GM12878 (cell line): ENCODE data around the gene SYMPK. TPM values are rescaled to one million over a fixed set of nuclear protein-coding genes. Genes with fewer than 3 reads are reported as not detected.

Experiments used
- ASH2L ChIP-seq: fragments of 300-600, 200-600 bp; sonication (generic); IDR thresholded peaks from 2 replicates; pipeline ENCODE4 v1.6.1; 2017; ENCODE audit warnings: low read depth, mild to moderate bottlenecking, borderline replicate concordance
- CBFB ChIP-seq: IDR thresholded peaks from 2 replicates; pipeline ENCODE4 v1.6.1; 2016; ENCODE audit warnings: antibody characterized with exemption, low read depth
- CBX3 ChIP-seq: fragments of 200-600 bp; sonication (generic); IDR thresholded peaks from 2 replicates; pipeline ENCODE4 v1.6.1; 2016; ENCODE audit warnings: low read depth, borderline replicate concordance
- CTCF ChIP-seq, 3 experiments: IDR thresholded peaks in 2 of 3; conservative IDR thresholded peaks in 1 of 3; 2 replicates each; pipeline ENCODE4 v1.5.1; 2011; ENCODE audit warnings: low read depth in 3 of 3, low read length in 3 of 3, mild to moderate bottlenecking in 3 of 3, control low read depth in 2 of 3, moderate library complexity in 2 of 3, inconsistent platforms in 1 of 3, mixed read lengths in 1 of 3; ENCODE audit not compliant: control insufficient read depth in 2 of 3, insufficient read depth in 1 of 3; ENCODE audit errors: extremely low read depth in 1 of 3
- E2F8 ChIP-seq: fragments of 450-650 bp; IDR thresholded peaks from 2 replicates; pipeline ENCODE4 v1.6.1; 2018; ENCODE audit warnings: mild to moderate bottlenecking, low read depth, moderate library complexity; ENCODE audit not compliant: partially characterized antibody
- EGR1 ChIP-seq, 2 experiments: IDR thresholded peaks; 1 replicate in 1 of 2; 2 replicates in 1 of 2; pipeline ENCODE4 v1.6.1; 2011 to 2012; ENCODE audit warnings: low read depth in 2 of 2, low read length in 2 of 2, borderline replicate concordance in 1 of 2, mild to moderate bottlenecking in 1 of 2, moderate library complexity in 1 of 2
- EP300 ChIP-seq, 2 experiments: fragments of 150-350 bp in 1 of 2; IDR thresholded peaks; 2 replicates each; pipeline ENCODE4 v1.6.1; 2011 to 2012; ENCODE audit warnings: low read depth in 2 of 2, low read length in 2 of 2, borderline replicate concordance in 1 of 2, improper control_type of control experiment in 1 of 2, inconsistent platforms in 1 of 2; ENCODE audit not compliant: control insufficient read depth in 1 of 2
- FOS ChIP-seq: IDR thresholded peaks from 3 replicates; pipeline ENCODE4 v1.6.1; 2011; ENCODE audit warnings: borderline replicate concordance; ENCODE audit not compliant: insufficient read length; ENCODE audit errors: extremely low read depth
- HCFC1 ChIP-seq: fragments of 150-350 bp; IDR thresholded peaks from 2 replicates; pipeline ENCODE4 v1.6.1; 2014; ENCODE audit warnings: low read length
- IRF4 ChIP-seq: IDR thresholded peaks from 2 replicates; pipeline ENCODE4 v1.6.1; 2011; ENCODE audit warnings: low read depth, low read length
- KAT2A ChIP-seq: conservative IDR thresholded peaks from 2 replicates; pipeline ENCODE4 v1.6.1; 2011; ENCODE audit warnings: low read depth, low read length; ENCODE audit not compliant: control insufficient read depth
- NBN ChIP-seq: fragments of 450-650 bp; IDR thresholded peaks from 2 replicates; pipeline ENCODE4 v1.6.1; 2016
- NFIC ChIP-seq: IDR thresholded peaks from 2 replicates; pipeline ENCODE4 v1.6.1; 2012; ENCODE audit warnings: low read depth, mild to moderate bottlenecking, inconsistent platforms, low read length, moderate library complexity
- NFYA ChIP-seq: IDR thresholded peaks from 2 replicates; pipeline ENCODE4 v1.6.1; 2011; ENCODE audit warnings: low read depth, mild to moderate bottlenecking, low read length, improper control_type of control experiment, borderline replicate concordance
- NFYB ChIP-seq: IDR thresholded peaks from 2 replicates; pipeline ENCODE4 v1.6.1; 2011; ENCODE audit warnings: low read depth, mild to moderate bottlenecking, low read length, improper control_type of control experiment, moderate library complexity; ENCODE audit not compliant: insufficient read depth
- NR2F1 ChIP-seq: fragments of 450-650 bp; conservative IDR thresholded peaks from 2 replicates; pipeline ENCODE4 v1.6.1; 2017; ENCODE audit warnings: mild to moderate bottlenecking
- POLR2A ChIP-seq: IDR thresholded peaks from 2 replicates; pipeline ENCODE4 v1.6.1; 2011; ENCODE audit warnings: low read depth, mild to moderate bottlenecking, low read length
- RFX5 ChIP-seq: IDR thresholded peaks from 2 replicates; pipeline ENCODE4 v1.6.1; 2011; ENCODE audit warnings: low read depth, low read length, improper control_type of control experiment
- SIN3A ChIP-seq: IDR thresholded peaks from 2 replicates; pipeline ENCODE4 v1.6.1; 2012; ENCODE audit warnings: low read depth, low read length, improper control_type of control experiment
- SMARCA5 ChIP-seq: fragments of 450-650 bp; IDR thresholded peaks from 2 replicates; pipeline ENCODE4 v1.6.1; 2017; ENCODE audit warnings: mild to moderate bottlenecking
- SP1 ChIP-seq: IDR thresholded peaks from one replicate; pipeline ENCODE4 v1.6.1; 2011; ENCODE audit warnings: low read depth, low read length
- TARDBP ChIP-seq: IDR thresholded peaks from 2 replicates; pipeline ENCODE4 v1.6.1; 2016; ENCODE audit warnings: borderline replicate concordance
- TCF7 ChIP-seq: IDR thresholded peaks from 2 replicates; pipeline ENCODE4 v1.6.1; 2014; ENCODE audit warnings: antibody characterized with exemption, borderline replicate concordance
- YY1 ChIP-seq: IDR thresholded peaks from 2 replicates; pipeline ENCODE4 v1.6.1; 2011; ENCODE audit warnings: low read depth, mild to moderate bottlenecking, low read length
- ZNF622 ChIP-seq: fragments of 450-650 bp; IDR thresholded peaks from 2 replicates; pipeline ENCODE4 v1.6.1; 2017; ENCODE audit warnings: mild to moderate bottlenecking, inconsistent platforms
- polyA plus RNA-seq, 11 experiments: library from polyadenylated mRNA; depleted of rRNA in 4 of 11; unstranded in 6 of 11; stranded (reverse) in 5 of 11; fragments of >200 nt; fragmentation: Nextera tagmentation in 4 of 11; fragmentation: Illumina TruSeq in 1 of 11; extraction: Ambion mirVana in 4 of 11; extraction: Trizol in 1 of 11; gene quantifications; 1 replicate in 1 of 11; 2 replicates in 10 of 11; pipeline versions ENCODE4 v1.2.1 to v1.2.3, GENCODE V29; 2011 to 2016; ENCODE audit warnings: inconsistent platforms in 2 of 11, missing spikeins in 2 of 11, low read depth in 1 of 11
- total RNA-seq, 4 experiments: library from RNA; depleted of rRNA in 3 of 4; stranded (reverse); fragments of >200 nt in 3 of 4; fragmentation: Illumina TruSeq in 1 of 4; extraction: Trizol in 1 of 4; gene quantifications; 2 replicates each; pipeline versions ENCODE4 v1.2.1 to v1.2.3, GENCODE V29; 2013 to 2021
- TF ChIP-seq, protein P1 (sequence below): fragments of 450-650 bp; IDR thresholded peaks from 2 replicates; pipeline ENCODE4 v1.6.1; 2017; ENCODE audit warnings: mild to moderate bottlenecking, low read depth, inconsistent platforms; ENCODE audit not compliant: poor library complexity, severe bottlenecking

The SYMPK gene
- total and polyA plus RNA-seq, 10 of the 15 experiments (the other 5 are each of a cell fraction or from before 2014, with no cell fraction given): 0.49 to 109 (median 42.5) TPM

DNA sequence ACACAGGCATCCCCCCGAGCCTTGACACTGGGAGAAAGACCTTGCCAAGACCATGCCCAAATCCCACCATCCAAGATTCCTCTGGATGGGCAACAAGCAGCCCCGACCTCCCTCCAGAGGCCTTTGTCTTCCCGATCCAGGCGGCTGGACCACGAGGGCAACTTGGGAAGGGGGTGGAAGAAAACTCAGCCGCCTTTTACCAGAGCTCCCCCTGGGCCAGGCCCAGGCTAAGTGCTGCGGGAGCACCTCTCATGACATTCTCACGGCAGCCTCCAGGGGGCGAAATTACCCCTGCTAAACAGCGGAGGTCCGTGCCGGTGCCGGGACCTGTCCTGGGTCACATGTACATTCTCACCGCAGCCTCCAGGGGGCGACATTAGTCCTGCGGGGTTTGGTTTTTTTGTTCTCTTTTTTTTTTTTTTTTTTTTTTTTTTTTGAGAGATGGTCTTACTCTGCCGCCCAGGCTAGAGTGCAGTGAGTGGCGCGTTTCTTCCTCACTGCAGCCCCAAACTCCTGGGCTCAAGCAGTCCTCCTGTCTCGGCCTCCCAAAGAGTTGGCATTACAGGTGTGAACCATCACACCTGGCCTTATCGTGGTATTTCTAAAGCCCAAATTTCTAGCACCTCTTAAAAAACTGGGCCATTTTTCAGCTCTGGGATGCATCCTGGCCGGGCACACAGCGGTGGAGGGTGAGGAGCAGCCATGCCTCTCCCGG, 45.8 kb downstream of the SYMPK start (continued):
- TF ChIP-seq CTCF (IDR thresholded peaks at IDR 0.05 in 2 of 3, conservative IDR thresholded peaks at IDR 0.05 in 1 of 3; ENCODE audit: control insufficient read depth in 2 of 3, extremely low read depth in 1 of 3, insufficient read depth in 1 of 3, low read depth in 3 of 3, low read length in 3 of 3) (peak; percentile 96 to 100 (median 98)), NFIC (no peak), FOS (no peak), TARDBP (no peak; the same call in 1 of the 2 replicates), SP1 (peak; percentile 31), CBFB (peak; percentile 89), POLR2A (no peak), SMARCA5 (peak; percentile 93), HCFC1 (peak; percentile 8; the same call in 1 of the 2 replicates), EGR1 (IDR thresholded peaks at IDR 0.05; ENCODE audit: borderline replicate concordance in 1 of 2, low read depth in 2 of 2, low read length in 2 of 2) (no peak), ASH2L (no peak), NBN (peak; percentile 72; the same call in 1 of the 2 replicates), NR2F1 (no peak), TCF7 (no peak), SIN3A (no peak), E2F8 (no peak), NFYB (no peak), CBX3 (no peak), NFYA (no peak), KAT2A (no peak), EP300 (IDR thresholded peaks at IDR 0.05; ENCODE audit: borderline replicate concordance in 1 of 2, control insufficient read depth in 1 of 2, low read depth in 2 of 2, low read length in 2 of 2) (no peak), IRF4 (0 out of 2 replicates have a peak, but pooled peaks have one; percentile 11), YY1 (peak; percentile 80), RFX5 (0 out of 2 replicates have a peak, but pooled peaks have one; percentile 17), ZNF622 (no peak)
- TF ChIP-seq, protein P1, sequence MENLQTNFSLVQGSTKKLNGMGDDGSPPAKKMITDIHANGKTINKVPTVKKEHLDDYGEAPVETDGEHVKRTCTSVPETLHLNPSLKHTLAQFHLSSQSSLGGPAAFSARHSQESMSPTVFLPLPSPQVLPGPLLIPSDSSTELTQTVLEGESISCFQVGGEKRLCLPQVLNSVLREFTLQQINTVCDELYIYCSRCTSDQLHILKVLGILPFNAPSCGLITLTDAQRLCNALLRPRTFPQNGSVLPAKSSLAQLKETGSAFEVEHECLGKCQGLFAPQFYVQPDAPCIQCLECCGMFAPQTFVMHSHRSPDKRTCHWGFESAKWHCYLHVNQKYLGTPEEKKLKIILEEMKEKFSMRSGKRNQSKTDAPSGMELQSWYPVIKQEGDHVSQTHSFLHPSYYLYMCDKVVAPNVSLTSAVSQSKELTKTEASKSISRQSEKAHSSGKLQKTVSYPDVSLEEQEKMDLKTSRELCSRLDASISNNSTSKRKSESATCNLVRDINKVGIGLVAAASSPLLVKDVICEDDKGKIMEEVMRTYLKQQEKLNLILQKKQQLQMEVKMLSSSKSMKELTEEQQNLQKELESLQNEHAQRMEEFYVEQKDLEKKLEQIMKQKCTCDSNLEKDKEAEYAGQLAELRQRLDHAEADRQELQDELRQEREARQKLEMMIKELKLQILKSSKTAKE: no peak
